GM18861 (cell line): ENCODE measurements around the gene ENTPD3.
A peak's percentile ranks its signal among the peaks of the same experiment; 100 is the strongest.
"Not testable (repeated sequence)": the region's sequence is repeated elsewhere in the genome, so short reads cannot be mapped to it uniquely, and the experiment has no call there.

Experiments
- ATAC-seq: cut with Tn5 transposase; IDR thresholded peaks from one replicate; pipeline ENCODE4 v1.9.1; 2021; ENCODE audit not compliant: unreplicated experiment

The ENTPD3 gene

DNA sequence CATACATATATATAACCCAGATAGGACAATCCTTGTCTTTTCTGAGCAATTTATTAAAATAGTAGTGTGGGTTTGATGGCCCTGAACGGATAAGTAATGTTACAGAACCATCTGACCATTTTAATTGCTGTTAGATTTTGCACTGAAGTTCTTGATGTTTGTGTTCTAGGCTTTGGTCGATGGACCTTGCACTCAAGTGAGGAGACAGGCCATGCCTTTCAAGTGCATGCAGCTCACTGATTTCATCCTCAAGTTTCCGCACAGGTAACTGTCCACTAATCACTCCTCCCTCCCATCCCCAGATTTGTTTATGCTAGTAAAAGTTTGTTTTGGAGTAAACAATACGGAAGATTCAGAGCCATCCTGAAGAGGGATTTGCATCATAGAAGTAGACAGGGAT, 71.5 kb downstream of the ENTPD3 start:
- ATAC-seq, result no peak

DNA sequence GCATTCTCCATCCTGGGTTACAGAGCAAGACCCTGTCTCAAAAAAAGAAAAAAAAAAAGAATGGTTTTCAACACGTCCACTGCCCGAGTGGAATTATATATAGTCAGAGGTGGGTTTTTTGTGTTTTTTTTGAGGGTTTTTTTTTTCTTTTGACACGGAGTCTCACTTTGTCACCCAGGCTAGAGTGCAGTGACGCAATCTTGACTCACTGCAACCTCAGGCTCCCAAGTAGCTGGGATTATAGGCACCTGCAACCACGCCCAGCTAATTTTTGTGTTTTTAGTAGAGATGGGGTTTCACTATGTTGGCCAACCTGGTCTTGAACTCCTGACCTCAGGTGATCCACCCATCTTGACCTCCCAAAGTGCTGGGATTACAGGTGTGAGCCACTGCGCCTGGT, 73.5 kb downstream of the ENTPD3 start:
- ATAC-seq, result not testable (repeated sequence)

DNA sequence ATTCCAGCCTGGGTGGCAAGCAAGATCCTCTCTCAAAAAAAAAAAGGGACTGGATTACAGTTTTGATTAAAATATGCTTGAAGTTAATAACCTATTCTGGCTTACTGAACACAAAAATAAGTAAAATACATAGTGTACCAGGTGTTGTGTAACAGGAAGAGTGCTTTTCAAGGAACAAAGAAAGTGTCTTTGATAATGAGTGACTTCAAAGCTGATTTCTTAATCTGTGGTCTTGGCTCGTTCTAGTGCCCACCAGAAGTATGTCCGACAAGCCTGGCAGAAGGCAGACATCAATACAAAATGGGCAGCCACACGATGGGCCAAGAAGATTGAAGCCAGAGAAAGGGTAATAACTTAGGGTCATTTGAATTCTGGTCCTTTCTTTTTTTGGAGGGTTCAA, 74.2 kb downstream of the ENTPD3 start:
- no peak for ATAC-seq

DNA sequence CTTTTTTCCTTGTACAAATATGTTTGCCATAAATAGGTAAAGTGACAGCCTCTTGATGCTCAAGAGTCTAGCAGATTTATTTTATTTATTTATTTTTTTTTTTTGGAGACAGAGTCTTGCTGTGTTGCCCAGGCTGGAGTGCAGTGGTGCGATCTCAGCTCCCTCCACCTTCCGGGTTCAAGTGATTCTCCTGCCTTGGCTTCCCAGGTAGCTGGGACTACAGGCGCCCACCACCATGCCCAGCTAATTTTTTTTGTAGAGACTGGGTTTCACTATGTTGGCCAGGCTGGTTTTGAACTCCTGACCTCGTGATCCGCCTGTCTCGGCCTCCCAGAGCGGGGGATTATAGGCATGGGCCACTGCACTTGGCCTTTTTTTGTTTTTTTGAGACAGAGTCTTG, 75.9 kb downstream of the ENTPD3 start:
- not testable (repeated sequence) for ATAC-seq

DNA sequence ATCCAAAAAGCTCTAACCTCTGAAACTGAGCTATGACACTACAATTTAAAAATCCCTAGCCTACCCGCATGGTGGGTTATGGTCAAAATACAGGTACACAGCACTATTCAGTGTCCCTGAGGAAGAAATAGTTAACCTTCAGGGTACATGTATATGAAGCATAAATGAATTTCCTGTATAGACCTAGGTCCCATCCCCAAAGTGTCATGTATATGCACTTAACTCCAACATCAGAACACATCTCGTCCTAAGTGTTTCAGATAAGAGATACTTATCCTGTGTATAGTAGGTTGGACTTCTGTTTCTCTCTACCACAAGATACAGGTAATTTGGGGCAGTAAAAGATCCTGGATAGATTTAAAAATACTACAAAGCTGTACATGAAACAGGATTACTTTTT, 76.6 kb downstream of the ENTPD3 start:
- no peak for ATAC-seq

DNA sequence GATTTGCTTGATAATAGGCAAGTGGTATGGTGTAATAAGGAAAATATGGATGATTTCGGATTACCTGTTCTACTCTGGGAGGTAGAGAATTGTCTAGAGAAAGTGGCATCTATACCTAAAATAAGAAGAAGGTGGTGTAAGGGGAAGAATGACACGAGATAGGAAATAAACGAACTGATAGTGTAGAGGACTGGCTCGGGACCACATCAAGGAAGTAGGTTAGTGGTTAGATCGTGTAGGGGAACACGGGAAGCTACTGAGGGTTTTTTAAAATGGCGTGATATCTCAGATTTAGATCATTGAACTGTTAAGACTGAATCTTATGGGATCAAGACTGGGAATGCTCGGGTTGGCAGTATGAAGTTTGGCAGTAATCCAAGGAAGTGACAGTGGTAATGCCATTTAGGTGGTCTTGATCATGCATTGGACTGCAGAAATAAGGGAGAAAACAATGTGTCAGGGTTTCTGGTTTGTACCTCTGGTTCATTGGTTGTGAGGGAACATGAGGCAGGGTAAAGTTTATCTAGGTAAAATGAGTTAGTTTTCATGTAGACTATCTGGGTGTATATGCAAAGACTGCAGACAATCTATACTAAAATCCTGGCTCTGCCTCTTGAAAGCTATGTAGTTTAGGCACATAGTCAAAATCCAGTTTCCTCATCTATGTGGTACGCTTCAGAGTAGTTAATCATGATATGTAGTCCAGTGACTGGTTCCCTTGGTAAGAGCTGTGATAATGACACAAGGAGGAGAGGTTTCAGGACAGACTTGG, 77.5 kb downstream of the ENTPD3 start:
- ATAC-seq, result no peak

DNA sequence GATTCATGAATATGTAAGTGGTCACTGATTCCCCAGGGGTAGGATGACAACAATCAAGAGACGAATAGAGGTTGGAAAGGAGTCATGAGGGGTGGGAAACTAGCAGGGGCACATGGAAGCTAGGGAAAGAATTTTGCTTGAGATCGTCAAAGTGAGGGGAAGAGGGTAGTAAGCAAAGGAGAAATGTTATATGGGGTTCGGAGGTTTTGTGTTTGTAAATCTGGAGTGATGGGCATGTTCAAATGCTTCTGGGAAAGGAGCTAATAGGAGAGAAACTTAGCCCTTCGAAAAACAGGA, 78.1 kb downstream of the ENTPD3 start:
- ATAC-seq, result no peak

DNA sequence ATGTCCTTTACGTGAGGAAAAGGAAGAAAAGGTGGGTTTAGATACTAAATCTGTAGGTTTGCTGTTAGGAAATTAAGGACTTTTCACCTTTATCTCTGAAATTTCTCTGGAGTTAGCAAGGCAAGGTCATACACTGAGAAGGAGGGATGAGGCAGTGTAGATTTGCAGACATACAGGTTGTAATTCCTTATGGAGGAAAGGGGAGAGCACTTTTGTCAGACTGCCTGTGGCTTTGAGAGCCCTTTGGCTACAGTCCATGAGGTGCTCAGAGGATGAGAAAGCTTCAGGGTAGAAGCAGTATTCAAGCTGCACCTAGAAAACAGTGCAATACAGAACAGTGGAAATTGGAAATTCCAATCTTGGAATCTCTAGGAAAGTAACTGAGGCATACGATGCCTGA, 78.5 kb downstream of the ENTPD3 start:
- no peak for ATAC-seq

DNA sequence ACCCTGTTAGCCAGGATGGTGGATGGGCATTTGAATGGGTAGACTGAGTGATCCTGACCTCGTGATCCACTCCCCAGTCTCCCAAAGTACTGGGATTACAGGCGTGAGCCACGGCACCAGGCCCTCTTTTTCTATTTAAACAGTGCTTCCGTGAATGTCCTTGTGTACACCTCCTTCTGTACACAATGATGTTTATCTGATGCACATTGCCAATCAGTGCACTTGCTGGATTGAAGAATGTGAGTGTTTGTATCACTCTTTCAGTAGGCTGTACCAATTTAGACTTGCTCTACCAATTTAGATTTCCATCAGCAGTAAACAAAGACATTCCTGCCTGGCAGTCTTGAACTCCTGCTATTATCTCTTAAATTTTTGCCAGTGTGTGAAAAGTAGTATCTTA, 81.0 kb downstream of the ENTPD3 start:
- no peak for ATAC-seq

DNA sequence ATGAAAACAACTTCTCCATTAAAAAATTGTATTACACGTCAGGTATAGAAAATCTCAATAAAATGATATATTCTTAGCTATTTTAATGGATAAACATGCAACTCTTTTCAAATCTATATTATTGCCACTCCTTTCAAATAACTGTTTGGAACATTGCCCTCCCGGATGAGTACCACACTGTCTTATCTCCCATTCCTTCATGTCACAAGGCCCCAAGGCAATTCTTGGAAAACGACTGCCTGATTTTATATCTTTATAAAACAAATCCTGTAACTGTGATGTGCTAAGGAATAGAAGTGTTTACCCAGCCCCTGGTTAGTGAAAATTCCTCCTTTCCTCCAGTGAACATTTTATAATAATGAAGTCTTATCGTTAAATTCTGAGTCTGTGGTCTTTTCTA, 83.7 kb downstream of the ENTPD3 start:
- ATAC-seq, result no peak

DNA sequence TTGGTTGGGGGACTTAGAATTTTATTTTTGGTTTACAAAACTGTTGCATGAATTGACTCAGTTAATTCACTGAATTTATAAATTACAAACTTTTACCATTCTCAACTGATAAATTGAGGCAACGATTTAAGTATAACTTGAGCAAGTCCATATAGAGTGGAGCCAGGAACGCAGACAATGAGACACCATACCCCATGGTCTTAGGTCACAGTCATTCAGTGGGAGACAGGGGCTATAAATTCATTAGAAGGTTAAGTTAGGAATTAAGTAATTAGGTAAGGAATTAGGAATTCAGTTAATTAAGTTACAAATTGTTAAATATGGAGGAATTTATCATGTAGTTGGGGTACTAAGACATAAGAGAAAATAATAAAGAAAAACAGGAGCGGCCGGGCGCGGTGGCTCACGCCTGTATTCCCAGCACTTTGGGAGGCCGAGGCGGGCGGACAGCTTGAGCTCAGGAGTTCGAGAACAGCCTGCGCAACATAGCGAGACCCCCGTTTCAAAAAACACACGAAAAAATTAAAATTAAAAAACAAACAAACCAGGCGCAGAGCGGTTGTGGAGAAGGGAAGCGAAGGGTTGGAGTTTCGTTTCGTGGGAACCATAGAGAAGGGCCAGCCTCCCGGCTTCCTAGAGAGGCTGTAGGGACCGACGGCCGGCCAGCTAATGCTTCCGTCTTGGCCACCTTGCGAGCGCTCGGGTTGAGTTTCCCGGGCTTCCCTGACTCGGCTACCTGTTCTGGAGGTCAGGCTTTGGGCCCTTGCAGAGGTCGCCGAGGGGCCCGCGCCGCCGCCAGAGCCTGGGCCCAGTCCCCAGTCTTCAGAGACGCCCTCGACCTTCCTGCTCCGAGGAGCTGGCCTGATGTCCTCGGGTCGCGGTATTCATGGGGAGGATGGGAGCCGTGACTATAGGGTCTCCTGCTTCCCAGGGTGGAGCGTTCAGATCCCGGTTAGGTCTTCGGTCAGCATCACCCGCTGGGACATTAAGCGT, 89.8 kb downstream of the ENTPD3 start, which contains the start of gene ZNF619:
Gene ZNF619 (plus strand): TSS at position 645 of the 993 bp plus-strand sequence. CDS start 858 bp downstream, outside the sequence.
- ATAC-seq, result peak; percentile 70

DNA sequence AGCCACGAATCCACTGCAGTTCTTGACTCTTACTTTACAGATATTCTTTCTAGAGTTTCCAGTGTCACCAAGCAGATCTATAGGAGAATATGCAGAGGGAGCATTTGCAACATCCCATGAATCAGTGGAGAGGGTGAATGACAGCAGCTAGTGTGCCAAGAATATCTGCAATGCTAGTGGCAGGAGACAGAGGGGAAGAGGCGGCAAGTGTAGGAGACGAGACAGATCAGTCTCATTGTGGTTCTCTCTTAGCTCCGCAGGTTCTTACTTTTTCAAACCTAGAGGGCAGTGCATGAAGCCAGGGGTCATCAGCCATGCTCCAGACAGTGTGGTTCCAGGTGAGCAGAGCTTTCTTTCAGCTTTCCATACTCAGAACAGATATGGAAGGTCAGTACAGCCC, 90.7 kb downstream of the ENTPD3 start:
- no peak for ATAC-seq
